Activated CD4-positive, CD25-positive, alpha-beta regulatory T cell (primary cell): ENCODE results near the gene CLDN12.
"Not testable (repeated sequence)": the region's sequence is repeated elsewhere in the genome, so short reads cannot be mapped to it uniquely, and the experiment has no call there.

Experiments
- DNase-seq, 4 experiments: peaks; one replicate each; lab custom pipeline; 2025; lab: John Stamatoyannopoulos, UW

The CLDN12 gene

GRCh38 chr7:90433221-90433620 is 30.0 kb downstream of the CLDN12 start:
- DNase-seq, result no peak

- no peak for DNase-seq
Observed at GRCh38 chr7:90445633-90446032, 42.4 kb downstream of the CLDN12 start.

- no peak for DNase-seq
Observed at GRCh38 chr7:90446137-90446899, 43.1 kb downstream of the CLDN12 start.

GRCh38 chr7:90453259-90453891 is 50.1 kb downstream of the CLDN12 start:
- no peak for DNase-seq

GRCh38 chr7:90453931-90454330 is 50.7 kb downstream of the CLDN12 start:
- no peak for DNase-seq

GRCh38 chr7:90455163-90456030 is 52.1 kb downstream of the CLDN12 start:
- DNase-seq, result no peak

GRCh38 chr7:90458104-90458503 is 54.8 kb downstream of the CLDN12 start:
- DNase-seq, result no peak

GRCh38 chr7:90459888-90460287 is 56.6 kb downstream of the CLDN12 start:
- DNase-seq, result no peak

GRCh38 chr7:90461219-90461618 is 58.0 kb downstream of the CLDN12 start:
- no peak for DNase-seq

- DNase-seq, result not testable (repeated sequence)
Observed at GRCh38 chr7:90463151-90463628, 59.9 kb downstream of the CLDN12 start.
